ENCODE results near the gene WAC.
"Not testable (repeated sequence)": the region's sequence is repeated elsewhere in the genome, so short reads cannot be mapped to it uniquely, and the experiment has no call there.

WAC gene

GRCh38 chr10:28532337-28533185, at the start of gene WAC:
Gene WAC (plus strand): TSS chr10:28533118. CDS start chr10:28533580, 462 bp downstream.
- in situ Hi-C loops (cut with HindIII; ENCODE audit: low sequenced_read_pairs), result no loop called here

- in situ Hi-C loops (cut with HindIII; ENCODE audit: low sequenced_read_pairs), result no loop called here
These were observed 43.7 kb upstream of the WAC start for GRCh38 chr10:28489206-28489605.

- in situ Hi-C loops (cut with HindIII; ENCODE audit: low sequenced_read_pairs), result not testable (repeated sequence)
These were observed 42.6 kb upstream of the WAC start for GRCh38 chr10:28490256-28490865.

GRCh38 chr10:28492116-28492920, 40.6 kb upstream of the WAC start:
- in situ Hi-C loops (cut with HindIII; ENCODE audit: low sequenced_read_pairs), result no loop called here

- in situ Hi-C loops (cut with HindIII; ENCODE audit: low sequenced_read_pairs), result no loop called here
These were observed 38.5 kb upstream of the WAC start for GRCh38 chr10:28494420-28494819.

GRCh38 chr10:28495084-28495483, 37.8 kb upstream of the WAC start:
- in situ Hi-C loops (cut with HindIII; ENCODE audit: low sequenced_read_pairs), result no loop called here

- in situ Hi-C loops (cut with HindIII; ENCODE audit: low sequenced_read_pairs), result no loop called here
These were observed 36.9 kb upstream of the WAC start for GRCh38 chr10:28496017-28496416.

- in situ Hi-C loops (cut with HindIII; ENCODE audit: low sequenced_read_pairs), result no loop called here
These were observed 36.4 kb upstream of the WAC start for GRCh38 chr10:28496481-28496961.

- in situ Hi-C loops (cut with HindIII; ENCODE audit: low sequenced_read_pairs), result no loop called here
These were observed 35.4 kb upstream of the WAC start for GRCh38 chr10:28497313-28498126.

GRCh38 chr10:28500203-28500602, 32.7 kb upstream of the WAC start:
- in situ Hi-C loops (cut with HindIII; ENCODE audit: low sequenced_read_pairs), result not testable (repeated sequence)

GRCh38 chr10:28503114-28503513, 29.8 kb upstream of the WAC start:
- in situ Hi-C loops (cut with HindIII; ENCODE audit: low sequenced_read_pairs), result no loop called here

GRCh38 chr10:28505359-28505959, 27.5 kb upstream of the WAC start:
- in situ Hi-C loops (cut with HindIII; ENCODE audit: low sequenced_read_pairs), result no loop called here

GRCh38 chr10:28508304-28508925, 24.5 kb upstream of the WAC start:
- in situ Hi-C loops (cut with HindIII; ENCODE audit: low sequenced_read_pairs), result no loop called here

GRCh38 chr10:28509286-28509685, 23.6 kb upstream of the WAC start:
- in situ Hi-C loops (cut with HindIII; ENCODE audit: low sequenced_read_pairs), result no loop called here

GRCh38 chr10:28514648-28515047, 18.3 kb upstream of the WAC start:
- in situ Hi-C loops (cut with HindIII; ENCODE audit: low sequenced_read_pairs), result no loop called here

GRCh38 chr10:28520346-28520745, 12.6 kb upstream of the WAC start:
- in situ Hi-C loops (cut with HindIII; ENCODE audit: low sequenced_read_pairs), result no loop called here

GRCh38 chr10:28520828-28521227, 12.1 kb upstream of the WAC start:
- in situ Hi-C loops (cut with HindIII; ENCODE audit: low sequenced_read_pairs), result not testable (repeated sequence)

GRCh38 chr10:28521961-28522360, 11.0 kb upstream of the WAC start:
- in situ Hi-C loops (cut with HindIII; ENCODE audit: low sequenced_read_pairs), result not testable (repeated sequence)

GRCh38 chr10:28523725-28524252, 9.1 kb upstream of the WAC start:
- in situ Hi-C loops (cut with HindIII; ENCODE audit: low sequenced_read_pairs), result no loop called here

All from endothelial cell of hepatic sinusoid (primary cell).